ENCODE data around the gene NF1.

The NF1 gene

GRCh38 chr17:31295489-31295871, 200.7 kb downstream of the NF1 start:
- no peak for TF ChIP-seq CTCF (IDR thresholded peaks at IDR 0.05; ENCODE audit: extremely low read depth, missing control alignments)

DNA sequence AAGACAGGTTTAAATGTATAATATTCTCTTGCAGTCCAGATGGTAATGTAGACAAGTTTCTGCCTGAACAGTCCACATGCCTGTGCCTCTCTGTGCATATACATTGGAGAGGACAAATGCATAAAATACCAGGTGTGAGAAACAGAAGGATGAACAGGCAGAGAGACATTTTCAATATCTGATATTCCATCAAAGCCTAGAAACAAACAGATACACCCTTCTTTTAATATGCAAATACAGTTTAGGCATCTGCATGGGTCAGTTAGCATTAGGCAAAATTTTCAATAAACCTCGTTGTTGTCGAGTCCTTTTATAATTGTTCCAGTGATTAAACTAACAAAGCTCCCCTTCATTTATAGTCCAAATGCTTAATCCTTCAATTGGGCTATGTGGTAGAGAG, 201.4 kb downstream of the NF1 start:
- DNase-seq (ENCODE audit: low spot score), result no peak
- TF ChIP-seq CTCF (IDR thresholded peaks at IDR 0.05; ENCODE audit: extremely low read depth, missing control alignments), result no peak

More at GRCh38 chr17:31295489-31295871, 200.7 kb downstream of the NF1 start:
- DNase-seq (ENCODE audit: low spot score), result no peak

GRCh38 chr17:31297090-31297489, 202.3 kb downstream of the NF1 start, which contains the start of gene OMG:
Gene OMG (minus strand): TSS chr17:31297239. CDS start chr17:31296331, 908 bp downstream.
- TF ChIP-seq CTCF (IDR thresholded peaks at IDR 0.05; ENCODE audit: extremely low read depth, missing control alignments), result no peak
- DNase-seq (ENCODE audit: low spot score), result no peak

DNA sequence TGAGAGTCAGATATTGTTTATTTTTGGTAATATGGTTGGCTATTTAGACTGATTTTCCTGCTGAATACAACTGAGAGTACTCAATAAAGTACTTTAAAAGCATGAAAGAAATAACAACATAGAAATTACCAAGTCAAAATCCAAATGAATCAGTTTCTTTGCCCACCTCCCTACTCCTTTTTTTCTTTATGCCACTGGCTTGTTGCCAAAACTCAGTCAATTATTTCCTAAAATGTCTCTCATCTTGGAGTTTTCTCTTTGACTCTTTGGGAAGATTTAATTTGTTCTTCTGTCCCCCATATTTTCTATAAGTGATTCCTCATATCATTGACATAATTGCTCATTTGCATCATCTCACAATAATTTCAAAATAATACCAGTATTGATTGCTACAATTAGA, 204.8 kb downstream of the NF1 start:
- no peak for DNase-seq (ENCODE audit: low spot score)
- no peak for TF ChIP-seq CTCF (IDR thresholded peaks at IDR 0.05; ENCODE audit: extremely low read depth, missing control alignments)

DNA sequence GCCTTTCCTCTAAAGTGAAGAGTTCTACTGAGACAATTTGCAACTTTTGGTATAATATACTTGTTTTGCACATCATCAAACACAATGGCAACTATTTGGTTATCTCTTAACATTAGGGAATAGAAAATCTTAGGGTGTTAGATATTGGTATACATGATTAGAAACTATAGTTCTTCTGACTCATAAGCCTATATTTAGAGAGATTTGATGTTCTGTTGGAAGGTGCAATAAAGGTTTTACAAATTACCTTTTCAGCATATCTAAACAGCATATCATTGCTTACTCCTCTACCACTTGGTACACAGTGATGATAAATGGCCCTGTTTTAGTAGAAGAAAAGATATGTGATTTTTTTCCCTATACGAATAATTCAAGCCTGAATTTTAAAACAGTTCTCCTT, 212.9 kb downstream of the NF1 start:
- no peak for TF ChIP-seq CTCF (IDR thresholded peaks at IDR 0.05; ENCODE audit: extremely low read depth, missing control alignments)
- no peak for DNase-seq (ENCODE audit: low spot score)

DNA sequence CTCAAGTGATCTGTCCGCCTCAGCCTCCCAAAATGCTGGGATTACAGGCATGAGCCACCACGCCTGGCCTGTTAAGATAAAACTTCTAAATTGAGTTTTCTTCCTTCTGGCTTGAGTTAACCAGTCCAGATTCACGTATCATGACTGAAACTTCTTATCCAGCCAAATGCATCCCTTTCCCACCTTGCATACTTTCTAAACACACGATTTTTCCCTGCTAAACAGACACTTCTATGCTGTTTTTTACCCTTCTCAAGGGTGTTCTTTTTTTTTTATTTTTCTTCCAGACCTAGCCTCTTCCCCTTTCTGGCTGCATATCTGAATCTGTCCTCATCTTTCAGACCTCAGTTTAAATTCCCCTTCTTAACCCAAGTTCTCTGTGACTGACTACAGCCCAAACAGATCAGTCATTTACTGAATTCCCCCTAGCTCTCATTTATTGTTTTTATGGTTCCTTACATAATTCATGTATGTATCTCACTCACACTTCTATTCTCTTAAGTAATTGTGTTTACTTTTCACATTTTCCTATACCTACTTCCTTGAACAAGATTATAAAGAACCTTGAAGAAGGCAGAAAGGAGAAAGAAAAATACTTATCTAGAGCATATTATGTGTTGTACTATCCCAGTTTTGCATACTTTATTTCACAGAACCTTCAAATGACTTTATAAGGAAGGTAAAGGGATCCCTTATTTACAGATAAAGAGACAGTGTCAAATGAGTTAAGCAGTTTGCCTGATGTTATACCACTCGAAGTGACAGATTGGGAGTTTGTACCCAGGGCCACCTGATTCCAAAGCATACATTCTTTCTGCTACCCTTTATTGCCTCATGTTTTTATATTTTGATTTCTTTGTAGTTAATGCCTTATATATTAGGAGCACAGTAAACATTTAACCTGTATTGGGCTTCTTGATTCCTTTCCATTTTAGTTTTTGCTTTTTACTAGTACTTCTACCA, 213.9 kb downstream of the NF1 start:
- no peak for TF ChIP-seq CTCF (IDR thresholded peaks at IDR 0.05; ENCODE audit: extremely low read depth, missing control alignments)
- peak; percentile 26 for DNase-seq (ENCODE audit: low spot score)

- peak; percentile 47 for DNase-seq (ENCODE audit: low spot score)
Observed at GRCh38 chr17:31309556-31309955, 214.8 kb downstream of the NF1 start.

More at GRCh38 chr17:31309556-31309955, 214.8 kb downstream of the NF1 start:
- no peak for TF ChIP-seq CTCF (IDR thresholded peaks at IDR 0.05; ENCODE audit: extremely low read depth, missing control alignments)
